ENCODE measurements around the gene USP37. TPM values are rescaled to one million over a fixed set of nuclear protein-coding genes. Genes with fewer than 3 reads are reported as not detected.

USP37 gene
- total RNA-seq, 1 donor from 2014 or later = 5.7 TPM

- Histone ChIP-seq H3K36me3 (peaks cover 84% of the 10 kb centered on the region), H3K4me1 (no peaks in the 10 kb centered on the region), H3K27ac (replicated peaks) (no peak overlapping the region), H3K27me3 (ENCODE audit: low read depth) (no peaks in the 10 kb centered on the region), H3K9me3 (replicated peaks) (no peaks in the 10 kb centered on the region), H3K4me3 (no peak overlapping the region)
- intact Hi-C loops (cut with micrococcal nuclease) = no loop called here
- TF ChIP-seq, protein P1, sequence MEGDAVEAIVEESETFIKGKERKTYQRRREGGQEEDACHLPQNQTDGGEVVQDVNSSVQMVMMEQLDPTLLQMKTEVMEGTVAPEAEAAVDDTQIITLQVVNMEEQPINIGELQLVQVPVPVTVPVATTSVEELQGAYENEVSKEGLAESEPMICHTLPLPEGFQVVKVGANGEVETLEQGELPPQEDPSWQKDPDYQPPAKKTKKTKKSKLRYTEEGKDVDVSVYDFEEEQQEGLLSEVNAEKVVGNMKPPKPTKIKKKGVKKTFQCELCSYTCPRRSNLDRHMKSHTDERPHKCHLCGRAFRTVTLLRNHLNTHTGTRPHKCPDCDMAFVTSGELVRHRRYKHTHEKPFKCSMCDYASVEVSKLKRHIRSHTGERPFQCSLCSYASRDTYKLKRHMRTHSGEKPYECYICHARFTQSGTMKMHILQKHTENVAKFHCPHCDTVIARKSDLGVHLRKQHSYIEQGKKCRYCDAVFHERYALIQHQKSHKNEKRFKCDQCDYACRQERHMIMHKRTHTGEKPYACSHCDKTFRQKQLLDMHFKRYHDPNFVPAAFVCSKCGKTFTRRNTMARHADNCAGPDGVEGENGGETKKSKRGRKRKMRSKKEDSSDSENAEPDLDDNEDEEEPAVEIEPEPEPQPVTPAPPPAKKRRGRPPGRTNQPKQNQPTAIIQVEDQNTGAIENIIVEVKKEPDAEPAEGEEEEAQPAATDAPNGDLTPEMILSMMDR (IDR thresholded peaks at IDR 0.05; ENCODE audit: borderline replicate concordance) = no peak
- no peak for DNase-seq
Observed at GRCh38 chr2:218547978-218548377, 20.2 kb downstream of the USP37 start.

- intact Hi-C loops (cut with micrococcal nuclease) = no loop called here
- Histone ChIP-seq H3K27ac (replicated peaks) (no peak overlapping the region), H3K36me3 (peaks cover 84% of the 10 kb centered on the region), H3K4me3 (no peak overlapping the region), H3K4me1 (no peaks in the 10 kb centered on the region), H3K9me3 (replicated peaks) (no peaks in the 10 kb centered on the region), H3K27me3 (ENCODE audit: low read depth) (no peaks in the 10 kb centered on the region)
- TF ChIP-seq, protein P1 (IDR thresholded peaks at IDR 0.05; ENCODE audit: borderline replicate concordance) = no peak
- DNase-seq = no peak
Observed at GRCh38 chr2:218547511-218547910, 20.6 kb downstream of the USP37 start.

DNA sequence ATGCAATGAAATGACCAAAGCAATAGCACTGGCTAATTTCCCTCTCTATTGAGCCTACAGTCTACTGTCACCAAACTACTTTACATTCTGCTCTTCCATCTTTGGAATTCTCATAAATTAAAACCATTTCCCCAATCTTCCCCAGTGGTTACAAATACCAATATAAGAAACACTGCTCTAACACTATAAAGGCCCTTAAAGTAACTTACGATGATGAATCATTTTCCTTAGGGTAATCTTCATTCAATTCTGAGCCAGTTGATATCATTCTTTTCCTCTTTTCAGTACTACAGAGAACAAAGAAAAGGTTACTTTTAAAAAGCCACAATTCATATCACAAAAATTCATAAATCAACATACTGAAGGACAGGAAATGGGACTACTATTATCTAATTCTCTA lies 22.1 kb downstream of the USP37 start:
- no peak overlapping the region for H3K27ac ChIP-seq (replicated peaks)
- no peaks in the 10 kb centered on the region for H3K9me3 ChIP-seq (replicated peaks)
- no peak for DNase-seq
- peaks cover 84% of the 10 kb centered on the region for H3K36me3 ChIP-seq
- no peaks in the 10 kb centered on the region for H3K4me1 ChIP-seq
- H3K4me3 ChIP-seq = no peak overlapping the region
- TF ChIP-seq, protein P1 (IDR thresholded peaks at IDR 0.05; ENCODE audit: borderline replicate concordance) = no peak
- intact Hi-C loops (cut with micrococcal nuclease) = no loop called here
- H3K27me3 ChIP-seq (ENCODE audit: low read depth) = no peaks in the 10 kb centered on the region

GRCh38 chr2:218540015-218540414 lies 28.1 kb downstream of the USP37 start:
- H3K27ac ChIP-seq (replicated peaks) = no peak overlapping the region
- H3K4me1 ChIP-seq = no peaks in the 10 kb centered on the region
- TF ChIP-seq, protein P1 (IDR thresholded peaks at IDR 0.05; ENCODE audit: borderline replicate concordance) = no peak
- H3K36me3 ChIP-seq = peaks cover 82% of the 10 kb centered on the region
- no peak for DNase-seq
- H3K4me3 ChIP-seq = no peak overlapping the region
- intact Hi-C loops (cut with micrococcal nuclease) = no loop called here
- H3K9me3 ChIP-seq (replicated peaks) = no peaks in the 10 kb centered on the region
- no peaks in the 10 kb centered on the region for H3K27me3 ChIP-seq (ENCODE audit: low read depth)

DNA sequence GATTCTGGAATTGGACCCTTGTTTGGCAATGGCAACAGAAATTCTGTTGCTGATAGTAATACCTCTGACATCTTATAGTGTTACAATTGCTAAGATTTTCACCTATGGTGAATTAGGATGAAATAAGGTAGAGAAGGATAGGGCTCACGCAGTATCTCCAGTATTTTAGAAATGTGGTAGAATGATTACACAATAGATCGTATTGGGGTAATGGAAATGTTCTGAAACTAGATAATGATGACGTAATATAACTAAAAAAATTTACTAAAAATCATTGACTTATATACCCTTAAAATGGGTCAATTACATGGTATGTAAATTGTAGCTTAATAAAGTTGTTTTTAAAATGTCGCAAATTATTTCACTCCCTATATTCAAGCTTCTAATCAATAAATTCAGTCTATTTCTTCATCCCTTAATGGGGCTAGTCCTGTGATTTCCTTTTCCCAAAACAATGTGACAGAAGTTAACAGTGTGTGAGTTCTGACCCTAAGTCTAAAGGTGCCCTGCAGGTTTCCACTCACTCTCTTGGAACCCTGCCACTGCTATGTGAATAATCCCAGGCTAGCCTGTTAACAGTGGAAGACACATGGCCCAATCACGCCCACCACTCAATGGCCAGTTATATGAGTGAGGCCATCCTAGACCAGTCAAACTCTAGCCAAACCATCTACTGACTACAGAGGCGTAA lies 31.2 kb downstream of the USP37 start:
- DNase-seq = no peak
- no peaks in the 10 kb centered on the region for H3K4me1 ChIP-seq
- TF ChIP-seq, protein P1 (IDR thresholded peaks at IDR 0.05; ENCODE audit: borderline replicate concordance) = no peak
- H3K27ac ChIP-seq (replicated peaks) = no peak overlapping the region
- H3K36me3 ChIP-seq = peaks cover 82% of the 10 kb centered on the region
- intact Hi-C loops (cut with micrococcal nuclease) = no loop called here
- no peaks in the 10 kb centered on the region for H3K27me3 ChIP-seq (ENCODE audit: low read depth)
- no peak overlapping the region for H3K4me3 ChIP-seq
- no peaks in the 10 kb centered on the region for H3K9me3 ChIP-seq (replicated peaks)

Data from left ventricle myocardium inferior (tissue), 1 donor.